ENCODE data around the gene CYP2C18.
"Not testable (repeated sequence)": the region's sequence is repeated elsewhere in the genome, so short reads cannot be mapped to it uniquely, and the experiment has no call there.

CYP2C18 gene

GRCh38 chr10:94683214-94684054, at the start of gene CYP2C18:
Gene CYP2C18, plus strand, starts transcription at chr10:94683729. Its CDS starts 91 bp downstream, at chr10:94683820.
- CTCF ChIA-PET, result no interaction called here

GRCh38 chr10:94638097-94638496, 45.4 kb upstream of the CYP2C18 start:
- CTCF ChIA-PET, result interaction anchor here (0.5 to 0.7 kb wide), 2 partner anchors 375 to 605 kb away, joined by 3 to 4 read pairs; no protein-coding TSS in a partner anchor
- POLR2A ChIA-PET (ENCODE audit: low non-redundant PET); DNase-seq (ENCODE audit: low spot score); H3K27ac ChIP-seq: not testable (repeated sequence)

More at GRCh38 chr10:94683214-94684054, at the start of gene CYP2C18:
- TF ChIP-seq, protein P1, sequence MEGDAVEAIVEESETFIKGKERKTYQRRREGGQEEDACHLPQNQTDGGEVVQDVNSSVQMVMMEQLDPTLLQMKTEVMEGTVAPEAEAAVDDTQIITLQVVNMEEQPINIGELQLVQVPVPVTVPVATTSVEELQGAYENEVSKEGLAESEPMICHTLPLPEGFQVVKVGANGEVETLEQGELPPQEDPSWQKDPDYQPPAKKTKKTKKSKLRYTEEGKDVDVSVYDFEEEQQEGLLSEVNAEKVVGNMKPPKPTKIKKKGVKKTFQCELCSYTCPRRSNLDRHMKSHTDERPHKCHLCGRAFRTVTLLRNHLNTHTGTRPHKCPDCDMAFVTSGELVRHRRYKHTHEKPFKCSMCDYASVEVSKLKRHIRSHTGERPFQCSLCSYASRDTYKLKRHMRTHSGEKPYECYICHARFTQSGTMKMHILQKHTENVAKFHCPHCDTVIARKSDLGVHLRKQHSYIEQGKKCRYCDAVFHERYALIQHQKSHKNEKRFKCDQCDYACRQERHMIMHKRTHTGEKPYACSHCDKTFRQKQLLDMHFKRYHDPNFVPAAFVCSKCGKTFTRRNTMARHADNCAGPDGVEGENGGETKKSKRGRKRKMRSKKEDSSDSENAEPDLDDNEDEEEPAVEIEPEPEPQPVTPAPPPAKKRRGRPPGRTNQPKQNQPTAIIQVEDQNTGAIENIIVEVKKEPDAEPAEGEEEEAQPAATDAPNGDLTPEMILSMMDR (conservative IDR thresholded peaks at IDR 0.05; ENCODE audit: low read depth), result no peak
- no peak for DNase-seq (ENCODE audit: low spot score)
- POLR2A ChIA-PET (ENCODE audit: low non-redundant PET), result no interaction called here
- H3K27ac ChIP-seq, result no peak within 1 kb of the TSS

DNA sequence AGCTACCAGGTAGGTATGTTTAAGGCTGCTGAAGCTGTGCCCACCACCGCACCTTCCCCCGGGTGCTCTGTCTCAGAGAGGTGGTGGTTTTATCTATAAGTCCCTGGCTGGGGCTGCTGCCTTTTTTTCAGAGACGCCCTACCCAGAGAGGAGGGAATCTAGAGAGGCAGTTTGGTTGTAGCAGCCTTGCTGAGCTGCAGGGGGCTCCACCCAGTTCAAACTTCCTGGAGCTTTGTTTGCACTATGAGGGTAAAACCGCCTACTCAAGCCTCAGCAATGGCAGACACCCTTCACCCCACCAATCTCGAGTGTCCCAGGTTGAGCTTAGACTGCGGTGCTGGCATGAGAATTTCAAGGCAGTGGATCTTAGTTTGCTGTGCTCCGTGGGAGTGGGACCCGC, 43.6 kb upstream of the CYP2C18 start:
- CTCF ChIA-PET, result no interaction called here
- no peak for DNase-seq (ENCODE audit: low spot score)

GRCh38 chr10:94640562-94640961, 43.0 kb upstream of the CYP2C18 start:
- TF ChIP-seq, protein P1 (conservative IDR thresholded peaks at IDR 0.05; ENCODE audit: low read depth), result no peak
- H3K27ac ChIP-seq, result no peak overlapping the region
- ChIA-PET CTCF (interaction anchor here (0.5 to 0.6 kb wide), 2 partner anchors 563 to 1122 kb away, joined by 3 to 5 read pairs; no protein-coding TSS in a partner anchor), POLR2A (ENCODE audit: low non-redundant PET) (interaction anchor here (0.6 kb wide), 1 partner anchor 672 kb away, joined by 9 read pairs; no protein-coding TSS in a partner anchor)
- no peak for DNase-seq (ENCODE audit: low spot score)

More for the DNA sequence above, 43.6 kb upstream of the CYP2C18 start:
- TF ChIP-seq, protein P1 (conservative IDR thresholded peaks at IDR 0.05; ENCODE audit: low read depth), result no peak
- POLR2A ChIA-PET (ENCODE audit: low non-redundant PET), result no interaction called here
- H3K27ac ChIP-seq, result no peak overlapping the region

DNA sequence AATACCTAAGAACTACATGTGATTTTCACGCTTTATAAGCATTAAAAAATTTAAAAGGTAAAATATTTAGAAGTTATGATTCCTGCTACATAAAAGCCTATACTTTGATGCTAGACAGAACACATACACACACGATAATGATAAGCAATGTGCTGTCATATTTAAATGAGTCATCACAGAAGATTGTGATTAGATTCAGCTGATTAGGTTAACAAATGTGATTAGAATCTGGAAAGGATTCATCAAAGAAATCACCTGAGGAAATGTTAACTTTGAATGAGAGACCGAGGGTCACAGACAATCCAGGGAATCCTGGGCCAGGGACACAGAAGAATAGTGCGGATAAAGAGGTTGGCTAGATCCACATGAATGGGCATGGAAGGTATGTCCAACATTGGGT, 42.0 kb upstream of the CYP2C18 start:
- ChIA-PET CTCF (no interaction called here), POLR2A (ENCODE audit: low non-redundant PET) (no interaction called here)
- DNase-seq (ENCODE audit: low spot score), result no peak
- H3K27ac ChIP-seq, result no peak overlapping the region
- TF ChIP-seq, protein P1 (conservative IDR thresholded peaks at IDR 0.05; ENCODE audit: low read depth), result no peak

DNA sequence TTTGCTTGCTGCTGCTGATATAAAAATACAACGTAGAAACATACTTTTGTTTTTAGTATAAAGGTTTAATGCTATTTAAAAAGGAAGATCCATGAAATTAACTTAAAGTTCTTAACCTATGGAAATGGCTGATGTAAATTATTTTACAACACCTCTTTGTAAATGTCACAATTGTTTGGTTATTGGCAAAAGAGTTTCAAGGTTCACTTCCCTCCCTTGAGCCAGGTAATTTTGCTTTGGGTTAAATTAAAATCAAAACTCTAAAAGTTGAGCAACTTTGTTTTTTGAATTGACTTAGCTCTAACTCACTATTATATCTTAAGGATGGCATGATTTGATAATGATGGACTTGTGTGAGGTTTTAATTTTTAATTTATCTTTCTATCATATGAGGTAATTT, 39.2 kb upstream of the CYP2C18 start:
- DNase-seq (ENCODE audit: low spot score), result no peak
- ChIA-PET CTCF (no interaction called here), POLR2A (ENCODE audit: low non-redundant PET) (no interaction called here)
- TF ChIP-seq, protein P1 (conservative IDR thresholded peaks at IDR 0.05; ENCODE audit: low read depth), result no peak
- no peak overlapping the region for H3K27ac ChIP-seq

- H3K27ac ChIP-seq, result no peak overlapping the region
- CTCF ChIA-PET, result no interaction called here
- POLR2A ChIA-PET (ENCODE audit: low non-redundant PET), result no interaction called here
- no peak for DNase-seq (ENCODE audit: low spot score)
- TF ChIP-seq, protein P1 (conservative IDR thresholded peaks at IDR 0.05; ENCODE audit: low read depth), result no peak
Measured at GRCh38 chr10:94645285-94645684, 38.2 kb upstream of the CYP2C18 start.

DNA sequence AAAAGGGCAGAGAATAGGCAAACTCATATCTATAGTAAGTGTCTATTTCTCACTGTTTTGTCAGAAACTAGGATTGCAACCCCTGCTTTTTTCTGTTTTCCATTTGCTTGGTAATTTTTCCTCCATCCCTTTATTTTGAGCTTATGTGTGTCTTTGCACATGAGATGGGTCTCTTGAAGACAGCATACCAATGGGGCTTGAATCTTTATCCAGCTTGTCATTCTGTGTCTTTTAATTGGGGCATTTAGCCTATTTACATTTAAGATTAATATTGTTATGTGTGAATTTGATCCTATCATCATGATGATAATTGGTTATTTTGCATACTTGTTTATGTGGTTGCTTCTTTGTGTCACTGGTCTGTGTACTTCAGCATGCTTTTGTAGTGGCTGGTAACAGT, 28.3 kb upstream of the CYP2C18 start:
- POLR2A ChIA-PET (ENCODE audit: low non-redundant PET); DNase-seq (ENCODE audit: low spot score); H3K27ac ChIP-seq: not testable (repeated sequence)
- CTCF ChIA-PET, result interaction anchor here (0.6 kb wide), 1 partner anchor 787 kb away, joined by 8 read pairs; no protein-coding TSS in a partner anchor

- H3K27ac ChIP-seq; POLR2A ChIA-PET (ENCODE audit: low non-redundant PET); CTCF ChIA-PET; DNase-seq (ENCODE audit: low spot score): not testable (repeated sequence)
Measured at GRCh38 chr10:94663061-94663460, 20.5 kb upstream of the CYP2C18 start.

All from RWPE1 (cell line).